ENCODE results near the gene DENND4A.
"Not testable (repeated sequence)": the region's sequence is repeated elsewhere in the genome, so short reads cannot be mapped to it uniquely, and the experiment has no call there.

The DENND4A gene

DNA sequence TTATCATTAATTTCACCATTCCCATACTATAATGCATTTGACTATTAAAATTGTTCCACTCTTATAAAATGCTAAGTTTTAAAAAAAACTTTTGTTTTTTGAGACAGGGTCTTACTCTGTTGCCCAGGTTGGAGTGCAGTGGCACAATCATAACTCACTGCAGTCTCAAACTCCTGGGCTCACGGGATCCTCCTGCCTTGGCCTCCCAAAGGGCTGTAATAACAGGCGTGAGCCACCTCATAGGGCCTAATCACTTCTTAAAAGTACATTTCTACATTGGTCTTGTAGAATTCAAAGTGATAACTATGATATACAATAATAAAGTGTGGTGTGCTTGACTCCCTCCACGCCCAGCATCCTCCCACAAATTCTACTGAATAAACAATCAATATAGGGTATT is 3.0 kb downstream of the DENND4A start:
- no peak for DNase-seq (ENCODE audit: low read depth)

DNA sequence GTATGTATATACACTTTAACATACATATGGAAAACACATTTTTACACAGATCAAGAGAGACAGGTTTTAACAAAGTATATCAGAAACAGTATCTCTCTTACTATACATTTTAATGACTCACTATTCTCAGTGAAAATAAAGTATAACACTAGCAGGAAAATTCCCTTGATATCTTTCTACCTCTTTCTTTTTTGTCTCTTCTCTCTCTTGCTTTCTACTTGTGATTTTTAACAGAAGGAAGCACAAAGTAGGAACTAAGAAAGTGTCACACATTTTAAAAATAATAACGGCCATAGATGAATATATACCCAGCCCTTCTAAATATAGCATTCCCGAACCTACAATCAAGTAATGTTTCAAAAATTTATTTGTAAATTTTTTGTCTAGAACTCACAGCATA is 4.8 kb downstream of the DENND4A start:
- DNase-seq (ENCODE audit: low read depth): no peak

DNA sequence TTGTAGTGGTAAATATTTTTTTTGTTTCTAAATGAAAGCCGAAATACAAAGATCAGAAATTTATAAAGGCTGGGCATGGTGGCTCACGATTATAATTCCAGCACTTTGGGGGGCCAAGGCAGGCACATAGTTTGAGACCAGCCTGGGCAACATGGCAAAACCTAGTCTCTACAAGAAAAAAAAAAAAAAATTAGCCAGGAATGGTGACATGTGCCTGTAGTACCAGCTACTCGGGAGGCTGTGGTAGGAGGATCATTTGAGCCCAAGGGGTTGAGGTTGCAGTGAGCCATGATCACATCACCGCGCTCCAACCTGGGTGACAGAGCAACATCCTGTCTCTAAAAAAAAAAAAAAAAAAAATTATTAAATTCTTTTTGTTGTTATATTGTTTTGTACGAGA is 6.9 kb downstream of the DENND4A start:
- DNase-seq (ENCODE audit: low read depth): no peak

DNA sequence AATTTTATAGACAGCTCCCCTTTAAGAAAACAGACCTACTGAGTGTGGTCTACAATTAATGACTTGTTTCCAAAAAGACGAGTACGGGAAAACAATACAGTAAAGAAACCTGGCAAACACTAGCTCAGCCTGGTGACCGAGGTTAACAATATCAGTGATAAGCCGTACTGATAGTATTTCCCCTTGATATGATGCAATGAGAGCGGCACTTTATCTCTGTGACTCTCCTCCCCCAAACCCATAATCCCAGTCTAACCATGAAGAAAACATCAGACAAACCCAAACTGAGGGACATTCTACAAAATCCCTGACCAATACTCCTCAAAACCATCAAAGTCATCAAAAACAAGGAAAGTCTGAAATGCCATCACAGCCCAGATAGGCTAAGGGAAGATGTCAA is 8.2 kb downstream of the DENND4A start:
- no peak for DNase-seq (ENCODE audit: low read depth)

DNA sequence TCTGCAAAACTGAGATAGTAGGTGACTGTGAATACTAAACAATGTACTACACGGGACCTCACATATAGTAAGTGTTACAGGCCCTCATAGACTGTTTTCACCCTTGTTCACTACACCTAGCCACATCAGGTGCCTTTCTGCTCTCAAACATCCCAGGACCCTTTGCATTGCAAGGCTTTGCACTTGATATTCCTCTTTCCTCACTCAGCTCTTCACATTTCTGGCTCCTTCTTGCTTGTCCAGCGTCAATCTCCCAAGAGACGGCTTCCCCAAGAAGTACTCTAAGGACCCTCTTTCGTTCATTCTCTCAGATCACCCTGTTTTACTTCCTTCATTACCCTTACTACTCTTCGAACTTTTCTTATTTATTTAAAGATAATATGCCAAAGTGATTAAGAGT is 10.0 kb downstream of the DENND4A start:
- no peak for DNase-seq (ENCODE audit: low read depth)

DNA sequence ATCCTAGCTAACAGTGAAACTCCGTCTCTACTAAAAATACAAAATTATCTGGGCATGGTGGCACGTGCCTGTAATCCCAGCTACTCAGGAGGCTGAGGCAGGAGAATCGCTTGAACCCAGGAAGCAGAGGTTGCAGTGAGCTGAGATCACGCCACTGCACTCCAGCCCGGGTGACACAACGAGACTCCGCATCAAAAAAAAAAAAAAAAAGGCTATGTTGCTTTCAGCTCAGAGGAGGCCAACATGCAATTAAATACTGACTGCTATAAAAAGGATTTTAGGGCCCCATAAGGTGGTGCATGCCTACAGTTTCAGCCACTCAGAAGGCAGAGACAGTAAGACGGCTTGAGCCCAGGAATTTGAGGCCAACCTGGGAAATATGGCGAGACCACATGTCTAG is 13.4 kb downstream of the DENND4A start:
- not testable (repeated sequence) for DNase-seq (ENCODE audit: low read depth)

DNA sequence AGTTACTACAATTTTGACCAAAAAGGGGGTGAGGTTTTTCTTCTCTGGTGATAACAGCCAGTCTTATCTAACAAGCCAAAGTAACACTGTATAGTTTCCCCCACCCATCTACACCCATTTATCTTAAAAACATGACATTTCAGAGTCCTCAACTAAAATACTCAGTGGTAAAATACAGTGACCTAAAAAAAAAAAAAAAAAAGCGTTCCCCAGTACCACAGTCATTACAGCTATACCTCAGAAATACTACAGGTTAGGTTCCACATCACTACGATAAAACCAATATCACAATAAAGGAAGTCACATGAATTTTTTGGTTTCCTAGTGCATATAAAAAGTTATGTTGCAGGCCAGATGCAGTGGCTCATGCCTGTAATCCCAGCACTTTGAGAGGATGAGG is 13.8 kb downstream of the DENND4A start:
- DNase-seq (ENCODE audit: low read depth): no peak

DNA sequence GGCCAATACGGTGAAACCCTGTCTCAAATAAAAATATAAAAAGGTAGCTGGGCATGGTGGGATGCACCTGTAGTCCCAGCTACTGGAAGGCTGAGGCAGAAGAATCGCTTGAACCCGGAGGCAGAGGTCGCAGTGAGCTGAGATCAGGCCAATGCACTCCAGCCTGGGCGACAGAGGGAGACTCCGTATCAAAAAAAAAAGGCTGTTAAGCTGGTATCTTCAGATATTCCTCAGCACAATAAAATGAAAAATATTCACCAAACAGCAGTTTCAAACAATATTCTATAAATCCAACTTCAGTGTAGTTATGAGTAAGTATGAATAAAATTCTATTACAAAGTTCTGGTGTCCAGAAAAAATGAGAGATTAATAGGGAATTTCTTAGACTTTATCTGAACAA is 14.2 kb downstream of the DENND4A start:
- DNase-seq (ENCODE audit: low read depth): no peak

DNA sequence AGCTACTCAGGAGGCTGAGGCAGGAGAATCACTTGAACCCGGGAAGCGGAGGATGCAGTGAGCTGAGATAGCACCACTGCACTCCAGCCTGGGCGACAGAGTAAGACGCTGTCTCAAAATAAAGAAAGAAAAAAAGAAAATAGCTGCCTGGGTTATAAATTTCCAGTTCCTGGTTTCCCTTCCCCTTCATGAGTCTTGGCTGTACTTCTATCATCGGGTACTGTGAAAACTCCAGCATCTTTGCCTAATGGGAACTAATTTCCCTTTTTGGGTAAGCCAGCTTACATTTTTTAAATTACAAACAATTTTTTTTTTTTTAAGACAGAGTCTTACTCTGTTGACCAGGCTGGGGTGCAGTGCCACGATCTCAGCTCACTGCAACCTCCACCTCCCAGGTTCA is 15.0 kb downstream of the DENND4A start:
- no peak for DNase-seq (ENCODE audit: low read depth)

DNA sequence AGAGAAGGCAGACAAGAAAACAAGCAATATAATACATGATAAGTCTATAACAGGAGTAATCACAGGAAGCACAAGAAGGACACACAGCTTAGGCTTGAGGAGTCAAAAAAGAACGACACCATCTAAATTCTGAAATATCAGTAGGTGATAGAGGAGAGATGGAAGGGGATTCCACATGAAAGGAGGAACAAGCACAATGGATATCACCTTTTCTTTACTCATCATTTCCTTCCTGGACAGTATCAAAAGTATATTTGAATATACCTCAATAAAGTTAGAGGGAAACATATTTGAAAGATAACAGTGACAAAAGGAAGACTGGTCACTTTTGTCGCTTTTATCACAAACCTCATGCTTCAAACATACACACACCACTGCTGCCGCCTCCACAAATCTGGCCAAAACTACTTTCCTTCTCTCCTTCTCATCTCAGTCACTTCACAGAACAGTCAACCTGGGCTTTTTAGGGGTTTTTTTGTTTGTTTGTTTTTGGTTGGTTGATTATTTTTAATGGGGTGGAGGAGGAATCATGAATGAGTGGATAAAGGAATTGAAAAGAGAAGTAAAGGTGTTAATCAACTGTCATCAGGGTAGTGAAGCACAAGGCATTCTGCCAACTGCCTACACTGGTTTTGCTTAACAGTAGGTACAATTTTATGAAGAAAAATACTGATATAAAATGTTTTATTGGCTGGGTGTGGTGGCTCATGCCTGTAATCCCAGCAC is 18.5 kb downstream of the DENND4A start:
- no peak for DNase-seq (ENCODE audit: low read depth)

DNA sequence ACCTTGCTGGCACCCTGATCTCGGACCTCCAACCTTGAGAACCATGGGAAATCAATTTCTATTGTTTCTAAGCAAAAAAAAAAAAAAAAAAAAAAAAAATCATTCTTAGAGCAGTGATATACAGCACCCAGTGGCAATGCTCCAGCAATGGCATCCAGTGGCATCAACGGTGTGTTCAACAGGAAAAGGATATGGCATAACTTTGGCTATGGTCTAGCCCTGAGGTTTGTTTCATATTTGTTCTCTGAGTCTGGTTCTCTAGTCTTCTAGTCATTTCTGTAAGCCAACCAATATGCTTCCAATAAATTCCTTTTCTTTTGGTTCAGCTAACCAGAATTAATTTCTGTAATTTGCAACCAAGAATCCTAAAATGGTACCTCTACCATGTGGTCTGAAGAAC is 19.2 kb downstream of the DENND4A start:
- DNase-seq (ENCODE audit: low read depth): no peak

DNA sequence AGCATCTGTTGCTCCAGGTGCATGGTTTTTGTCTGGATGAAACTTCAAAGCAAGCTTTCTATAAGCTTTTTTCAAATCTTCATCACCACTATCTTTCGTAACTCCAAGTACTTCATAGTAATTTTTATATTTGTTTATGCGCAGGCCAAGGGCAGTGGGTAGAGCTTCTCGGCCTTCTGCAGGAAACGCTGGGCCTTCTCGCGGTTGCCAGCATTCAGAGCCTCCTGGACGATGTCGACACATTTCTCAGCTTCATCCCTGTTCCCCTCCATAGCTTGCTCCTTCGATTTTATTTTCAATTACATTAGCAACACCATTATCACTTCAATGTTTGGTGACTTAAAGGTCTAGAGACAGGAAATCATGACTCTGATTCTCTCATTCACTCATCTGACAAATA is 20.2 kb downstream of the DENND4A start:
- no peak for DNase-seq (ENCODE audit: low read depth)

DNA sequence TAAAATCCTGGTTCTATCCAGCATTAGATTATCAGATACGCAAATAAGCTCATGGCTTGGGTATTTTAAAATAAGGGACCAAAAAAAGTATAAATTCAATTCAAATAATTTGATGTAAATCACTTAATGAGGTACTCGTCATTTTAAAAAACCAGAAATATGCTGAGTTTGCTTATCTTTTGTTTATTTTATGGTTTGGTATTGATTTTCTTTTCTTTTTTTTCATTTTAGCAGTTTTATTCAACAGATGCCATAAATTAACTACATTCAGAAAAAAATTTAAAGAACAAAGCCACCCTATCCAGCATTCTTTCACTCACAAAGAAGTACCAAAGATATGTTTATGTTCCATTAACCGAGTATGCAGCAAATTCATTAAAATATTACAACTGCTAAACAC is 22.6 kb downstream of the DENND4A start:
- DNase-seq (ENCODE audit: low read depth): no peak

DNA sequence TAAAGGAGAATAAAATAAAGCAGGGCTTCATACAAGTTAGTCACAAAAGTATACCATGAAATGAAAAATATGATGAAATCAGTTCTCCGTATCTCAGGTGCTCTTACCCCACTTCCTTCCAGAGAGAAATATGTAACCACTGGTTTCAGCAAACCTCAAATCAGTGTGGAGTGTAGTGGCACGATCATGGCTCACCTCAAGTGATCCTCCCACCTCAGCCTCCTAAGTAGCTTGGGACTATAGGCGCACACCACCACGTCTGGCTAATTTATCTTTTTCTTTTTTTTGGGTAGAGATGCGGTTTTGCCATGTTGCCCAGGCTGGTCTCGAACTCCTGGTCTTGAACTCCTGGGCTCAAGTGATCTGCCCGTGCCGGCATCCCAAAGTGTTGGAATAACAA is 24.2 kb downstream of the DENND4A start:
- no peak for DNase-seq (ENCODE audit: low read depth)

DNA sequence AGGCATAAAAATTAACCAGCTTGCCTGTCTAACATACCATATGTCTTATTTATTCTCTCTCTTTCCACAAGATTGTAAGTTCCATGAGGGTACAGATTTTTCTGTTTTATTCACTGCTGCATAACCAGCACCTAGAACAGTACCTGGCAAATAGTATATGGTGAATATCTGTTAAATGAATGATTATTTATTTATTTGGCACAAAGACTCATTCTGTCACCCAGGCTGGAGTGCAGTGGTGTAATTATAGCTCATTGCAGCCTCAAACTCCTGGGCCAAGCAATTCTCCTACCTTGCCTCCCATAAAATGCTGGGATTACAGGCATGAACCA is 24.9 kb downstream of the DENND4A start:
- no peak for DNase-seq (ENCODE audit: low read depth)

DNA sequence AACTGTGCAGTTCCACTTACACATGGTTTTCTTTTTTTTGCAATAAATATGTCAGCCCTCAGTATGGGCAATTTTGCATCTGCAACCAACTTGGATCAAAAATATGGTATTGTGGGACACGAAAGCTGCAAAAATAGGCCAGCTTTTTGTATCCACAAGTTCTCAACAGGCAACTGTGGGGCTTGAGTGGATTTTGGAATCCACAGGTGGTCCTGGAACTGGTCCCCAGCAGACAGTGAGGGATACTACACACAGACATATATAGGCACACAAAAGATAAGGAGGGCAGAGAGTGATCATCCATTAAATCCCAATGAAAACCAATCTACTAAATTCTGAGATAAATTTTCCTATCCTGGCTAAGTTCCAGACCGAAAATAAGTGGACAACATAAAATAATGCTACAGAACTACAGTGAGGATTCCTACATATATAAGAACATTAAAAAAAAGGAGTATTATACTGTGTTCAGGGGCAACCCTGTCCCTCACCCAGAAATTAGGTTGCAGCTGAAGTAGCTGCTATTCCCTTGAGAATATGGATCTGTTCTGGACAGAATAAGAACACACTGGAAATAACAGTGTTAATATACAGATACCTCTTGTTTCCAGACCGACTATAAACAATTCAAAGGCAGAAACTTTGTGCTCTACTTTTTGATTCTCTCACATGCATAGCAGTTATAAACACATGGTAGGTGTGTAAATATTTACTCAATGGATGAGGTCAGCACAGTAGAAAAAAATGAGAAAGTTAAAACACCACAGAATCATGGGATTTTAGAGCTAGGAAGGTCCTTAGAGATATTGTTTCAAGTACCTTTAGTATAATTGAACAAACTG is 25.4 kb downstream of the DENND4A start:
- no peak for DNase-seq (ENCODE audit: low read depth)

DNA sequence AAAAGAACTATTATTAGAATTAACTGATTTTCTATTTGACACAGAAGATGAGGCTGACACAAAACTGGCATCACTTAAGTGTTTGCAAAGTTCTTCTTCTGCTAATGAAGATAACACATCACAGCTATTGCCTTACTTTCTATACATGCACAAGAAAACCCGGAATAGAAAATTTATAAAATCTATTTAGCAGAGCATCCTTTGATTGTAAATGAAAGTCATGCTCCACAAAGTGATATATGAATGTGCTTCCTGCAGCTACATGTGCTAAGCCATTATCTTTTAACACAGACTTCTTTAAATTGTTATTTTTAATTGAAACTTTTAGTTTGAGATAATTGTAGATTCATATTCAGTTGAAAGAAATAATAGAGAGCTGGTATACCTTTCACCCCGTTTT is 27.0 kb downstream of the DENND4A start:
- no peak for DNase-seq (ENCODE audit: low read depth)

DNA sequence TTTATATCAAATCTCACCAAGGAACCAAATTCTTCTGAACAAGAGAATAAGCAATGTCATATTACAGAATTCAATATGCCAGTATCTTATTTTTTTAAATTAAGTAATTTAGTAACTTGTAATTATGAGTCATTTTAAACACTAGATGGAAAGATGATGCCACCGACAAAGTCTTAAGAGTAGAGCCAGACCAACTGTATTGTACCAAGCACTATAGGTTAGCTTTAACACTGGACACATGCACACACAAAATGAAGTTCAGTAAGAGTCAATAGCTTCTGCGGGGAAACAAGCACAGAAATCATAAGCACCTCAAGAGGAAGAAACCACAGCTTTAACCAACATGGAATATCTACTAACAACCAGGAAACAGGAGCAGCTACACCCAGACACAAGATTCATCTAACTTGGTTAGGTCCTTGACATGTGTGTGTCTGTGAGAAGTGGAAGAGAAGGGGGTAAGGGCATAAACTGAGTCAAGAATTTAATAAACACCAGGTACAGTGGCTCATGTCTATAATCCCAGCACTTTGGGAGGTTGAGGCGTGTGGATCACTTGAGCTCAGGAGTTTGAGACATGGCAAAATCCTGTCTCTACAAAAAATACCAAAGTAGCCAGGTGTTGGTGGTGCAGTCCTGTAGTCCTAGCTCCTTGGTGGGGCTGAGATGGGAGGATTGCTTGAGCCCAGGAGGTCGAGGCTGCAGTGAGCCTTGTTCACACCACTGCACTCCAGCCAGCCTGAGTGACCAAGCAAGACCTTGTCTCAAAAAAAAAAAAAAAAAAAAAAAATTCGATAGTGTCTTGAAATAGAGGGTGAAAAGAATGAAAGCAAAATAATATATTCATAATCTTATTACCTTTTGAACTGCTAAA is 28.9 kb downstream of the DENND4A start:
- DNase-seq (ENCODE audit: low read depth): no peak

DNA sequence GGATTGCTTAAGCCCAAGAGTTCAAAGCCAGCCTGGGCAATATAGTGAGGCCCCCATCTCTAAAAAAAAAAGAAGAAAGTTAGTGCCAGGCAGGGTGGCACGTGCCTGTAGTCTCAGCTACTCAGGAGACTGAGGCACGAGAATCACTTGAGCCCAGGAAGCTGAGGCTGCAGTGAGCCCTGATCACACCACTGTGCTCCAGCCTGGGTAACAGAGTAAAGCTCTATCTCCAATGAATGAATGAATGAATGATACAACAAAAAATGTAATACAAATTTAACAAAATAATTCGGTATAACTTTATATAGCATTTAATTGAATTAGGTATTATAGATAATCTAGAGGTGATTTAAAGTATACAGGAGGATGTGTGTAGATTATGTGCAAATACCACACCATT is 29.7 kb downstream of the DENND4A start:
- no peak for DNase-seq (ENCODE audit: low read depth)

DNA sequence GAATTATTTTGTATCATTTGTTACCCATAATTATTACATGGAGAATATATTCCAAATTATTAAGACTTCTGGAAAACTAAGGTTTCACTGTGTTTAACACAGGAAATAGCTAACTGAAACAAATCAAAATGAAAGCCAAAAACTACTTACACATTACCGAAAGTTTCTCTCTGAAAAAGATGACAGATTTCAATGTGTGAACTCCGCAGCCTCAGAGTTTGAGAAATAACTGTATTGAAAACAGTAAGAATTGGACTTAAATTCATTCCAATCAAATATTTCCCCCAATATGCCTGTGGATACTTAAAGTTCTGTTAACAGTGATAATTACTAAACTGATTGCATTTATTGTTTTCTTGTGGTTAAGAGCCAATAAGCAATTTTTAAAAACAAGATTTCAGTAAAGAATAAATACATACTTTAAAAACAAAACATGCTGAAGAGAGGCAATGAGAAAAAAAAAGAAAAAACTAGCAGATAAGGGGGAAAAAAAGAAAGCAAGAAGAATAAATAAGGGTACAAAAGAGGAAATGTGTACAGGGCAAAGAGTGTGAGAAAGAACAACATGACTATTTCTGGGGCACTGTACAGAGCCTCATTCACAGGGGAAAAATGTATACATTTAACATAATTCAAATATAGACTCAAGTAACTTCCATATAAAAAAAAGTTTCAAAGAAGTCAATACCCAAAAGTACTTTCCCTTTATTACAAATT is 30.7 kb downstream of the DENND4A start:
- DNase-seq (ENCODE audit: low read depth): no peak

DNA sequence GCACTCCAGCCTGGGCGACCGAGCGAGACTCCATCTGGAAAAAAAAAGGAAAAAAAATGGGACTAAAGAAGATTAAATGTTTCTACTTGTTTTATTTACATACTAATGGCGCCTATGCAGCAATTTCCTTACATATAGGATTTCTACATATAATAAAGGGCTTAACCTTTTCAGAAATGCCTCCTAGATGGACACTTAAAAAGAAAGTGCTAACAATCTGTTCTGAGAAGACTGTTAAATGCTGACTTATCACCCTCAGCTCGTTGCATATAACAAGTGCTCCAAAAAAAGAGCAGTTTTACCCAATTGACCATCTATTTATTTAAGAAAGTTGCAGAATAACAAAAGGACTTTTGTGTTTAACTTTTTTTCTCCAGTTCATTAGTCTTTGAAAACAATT is 32.7 kb downstream of the DENND4A start:
- no peak for DNase-seq (ENCODE audit: low read depth)

DNA sequence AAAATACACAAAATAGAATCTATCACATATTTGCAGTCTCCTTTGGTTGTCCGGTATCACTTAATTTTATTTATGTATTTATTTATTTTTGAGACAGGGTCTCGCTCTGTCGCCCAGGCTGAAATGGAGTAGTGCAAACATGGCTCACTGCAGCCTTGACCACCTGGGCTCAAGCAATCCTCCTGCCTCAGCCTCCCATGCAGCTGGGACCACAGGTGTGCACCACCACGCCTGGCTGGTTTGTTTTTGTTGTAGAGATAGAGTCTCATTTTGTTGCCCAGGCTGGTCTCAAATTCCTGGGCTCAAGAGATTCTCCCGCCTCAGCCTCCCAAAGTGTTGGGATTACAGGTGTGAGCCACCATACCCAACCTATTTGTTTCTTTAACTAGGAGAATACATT is 33.9 kb downstream of the DENND4A start:
- no peak for DNase-seq (ENCODE audit: low read depth)
